GM18507 (cell line): ENCODE measurements around the gene SLC9A6.
"Not testable (repeated sequence)": the region's sequence is repeated elsewhere in the genome, so short reads cannot be mapped to it uniquely, and the experiment has no call there.

Experiments used
- DNase-seq: peaks from one replicate; pipeline ENCODE4 v3.0.0; 2011; ENCODE audit warnings: low read depth; ENCODE audit not compliant: insufficient read length; ENCODE audit errors: extremely low spot score
- FAIRE-seq: peaks from 2 replicates; lab custom pipeline; 2011; peaks lifted over from hg19 to GRCh38; lab: Jason Lieb, UNC

Gene SLC9A6

GRCh38 chrX:136057567-136057966 lies 72.3 kb downstream of the SLC9A6 start:
- no peak for FAIRE-seq
- no peak for DNase-seq

DNA sequence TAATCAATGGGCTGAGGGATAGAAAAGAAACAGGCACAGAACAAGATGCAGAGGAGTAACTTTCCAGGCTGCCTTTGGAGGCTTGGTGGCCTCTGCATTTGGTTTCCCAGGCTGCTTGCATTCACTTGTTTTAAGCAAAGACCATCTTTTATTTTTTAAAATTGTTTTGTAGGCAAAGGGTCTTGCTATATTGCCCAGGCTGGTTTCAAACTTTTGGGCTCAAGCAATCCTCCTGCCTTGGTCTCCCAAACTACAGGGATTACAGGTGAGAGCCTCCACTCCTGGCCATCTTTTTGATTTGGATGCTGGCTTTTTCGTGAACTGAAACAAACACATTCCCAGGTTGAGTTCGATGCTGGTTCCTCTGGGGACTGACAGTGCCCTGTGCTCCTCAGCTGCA lies 74.1 kb downstream of the SLC9A6 start:
- DNase-seq, result no peak
- no peak for FAIRE-seq

DNA sequence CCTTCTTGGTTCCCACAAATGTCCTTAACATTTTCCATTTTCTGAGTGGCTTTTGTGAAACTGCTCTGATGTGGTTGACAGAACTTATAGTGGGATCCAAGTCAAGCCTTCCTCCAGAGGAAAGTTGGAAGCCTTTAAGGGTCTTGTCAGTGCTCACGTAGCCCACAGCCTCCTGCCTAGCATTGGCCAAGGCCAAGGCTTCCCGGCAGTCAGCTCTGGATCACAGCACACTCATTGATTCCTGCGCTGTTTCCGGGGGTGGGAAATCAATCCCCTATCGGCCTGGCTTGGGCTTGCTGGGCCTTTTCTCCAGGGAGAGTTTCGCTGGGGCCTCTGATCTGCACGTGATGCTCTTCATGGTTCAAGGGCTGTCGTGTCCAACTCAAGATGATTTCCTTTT lies 76.1 kb downstream of the SLC9A6 start:
- no peak for DNase-seq
- no peak for FAIRE-seq

GRCh38 chrX:136061696-136062095 lies 76.5 kb downstream of the SLC9A6 start:
- DNase-seq (no peak), FAIRE-seq (no peak)

- no peak for DNase-seq
Measured at GRCh38 chrX:136063340-136064079, 78.3 kb downstream of the SLC9A6 start.

GRCh38 chrX:136064661-136065043 lies 79.4 kb downstream of the SLC9A6 start:
- no peak for DNase-seq
- no peak for FAIRE-seq

More at GRCh38 chrX:136063340-136064079, 78.3 kb downstream of the SLC9A6 start:
- FAIRE-seq, result no peak

GRCh38 chrX:136065044-136065671 lies 79.9 kb downstream of the SLC9A6 start:
- FAIRE-seq (no peak), DNase-seq (no peak)

- no peak for DNase-seq
- no peak for FAIRE-seq
Measured at GRCh38 chrX:136067097-136067496, 81.9 kb downstream of the SLC9A6 start.

GRCh38 chrX:136067966-136068365 lies 82.7 kb downstream of the SLC9A6 start:
- DNase-seq, result no peak
- no peak for FAIRE-seq

- no peak for DNase-seq
- FAIRE-seq, result no peak
Measured at GRCh38 chrX:136076942-136077341, 91.7 kb downstream of the SLC9A6 start.

DNA sequence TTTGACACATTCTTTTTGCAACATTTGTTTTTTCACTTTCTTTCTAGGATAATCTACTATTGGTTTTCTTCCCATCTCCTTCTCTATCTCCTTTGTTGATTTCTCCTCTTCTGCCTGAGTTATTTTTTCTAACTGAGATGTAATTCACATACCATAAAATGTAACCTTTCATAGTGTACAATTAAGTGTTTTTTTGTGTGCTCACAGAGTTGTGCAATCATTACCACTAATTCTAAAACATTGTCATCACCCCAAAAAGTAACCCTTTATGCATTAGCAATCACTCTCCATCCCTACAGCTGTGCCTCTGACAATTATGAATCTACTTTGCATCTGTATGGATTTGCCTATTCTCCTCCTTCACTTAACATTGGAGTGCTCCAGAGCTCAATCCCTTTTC lies 95.5 kb downstream of the SLC9A6 start:
- DNase-seq, result no peak
- no peak for FAIRE-seq

DNA sequence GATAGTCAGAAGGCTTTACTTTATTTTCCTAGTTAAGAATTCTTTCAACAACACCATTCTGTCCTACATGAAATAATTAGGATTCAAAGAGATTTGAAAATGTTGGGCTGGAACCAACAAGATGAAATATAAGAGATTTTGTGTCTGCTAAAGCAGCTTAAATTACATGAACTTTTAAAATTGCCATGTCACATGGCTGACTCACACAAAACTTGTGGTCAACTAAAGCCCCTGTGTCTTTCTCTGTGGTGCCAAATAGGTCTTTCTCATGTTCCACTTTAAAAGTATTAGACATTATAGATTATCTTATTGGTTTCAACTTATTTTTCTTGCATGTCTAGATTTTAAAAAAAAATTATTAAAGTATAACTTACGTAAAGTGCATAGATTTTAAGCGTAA lies 101.3 kb downstream of the SLC9A6 start:
- no peak for DNase-seq

GRCh38 chrX:136091898-136092297 lies 106.7 kb downstream of the SLC9A6 start:
- FAIRE-seq, DNase-seq: not testable (repeated sequence)

More for the DNA sequence above, 101.3 kb downstream of the SLC9A6 start:
- FAIRE-seq, result no peak

DNA sequence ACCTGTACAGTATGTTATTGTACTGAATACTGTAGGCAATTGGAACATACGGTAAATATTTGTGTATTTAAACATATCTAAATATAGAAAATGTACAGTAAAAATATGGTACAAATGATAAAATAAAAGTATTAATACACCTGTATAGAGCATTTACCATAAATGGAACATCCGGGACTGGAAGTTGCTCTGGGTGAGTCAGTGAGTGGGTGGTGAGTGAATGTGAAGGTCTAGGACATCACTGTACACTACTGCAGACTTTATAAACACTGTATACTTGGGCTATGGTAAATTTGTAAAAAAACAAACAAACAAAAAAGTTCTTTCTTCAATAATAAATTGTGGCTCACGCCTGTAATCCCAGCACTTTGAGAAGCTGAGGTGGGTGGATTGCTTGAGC lies 109.7 kb downstream of the SLC9A6 start:
- FAIRE-seq (no peak), DNase-seq (no peak)
